ENCODE measurements around the gene TAGAP.

DNA sequence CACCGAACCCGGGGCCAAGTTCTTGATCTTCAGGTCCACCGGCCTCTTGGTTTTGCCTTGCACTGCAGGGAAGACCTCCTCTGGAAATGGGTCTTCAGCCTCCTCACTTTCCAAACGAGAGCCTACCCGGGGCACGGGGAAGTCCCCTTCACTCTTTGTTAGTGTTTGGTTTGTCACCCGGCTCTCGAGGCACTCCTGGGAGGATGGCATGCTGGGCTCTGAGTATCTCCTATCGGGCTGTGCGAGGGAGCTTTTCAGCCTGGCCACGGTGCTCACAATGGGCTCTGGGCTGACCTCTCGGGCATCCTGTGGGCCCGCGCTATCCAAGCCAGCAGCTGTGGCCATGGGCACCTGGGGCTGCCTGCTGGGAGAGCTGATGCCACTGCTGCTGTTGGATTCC, 8.1 kb downstream of the TAGAP start:
- TF ChIP-seq, protein P1, sequence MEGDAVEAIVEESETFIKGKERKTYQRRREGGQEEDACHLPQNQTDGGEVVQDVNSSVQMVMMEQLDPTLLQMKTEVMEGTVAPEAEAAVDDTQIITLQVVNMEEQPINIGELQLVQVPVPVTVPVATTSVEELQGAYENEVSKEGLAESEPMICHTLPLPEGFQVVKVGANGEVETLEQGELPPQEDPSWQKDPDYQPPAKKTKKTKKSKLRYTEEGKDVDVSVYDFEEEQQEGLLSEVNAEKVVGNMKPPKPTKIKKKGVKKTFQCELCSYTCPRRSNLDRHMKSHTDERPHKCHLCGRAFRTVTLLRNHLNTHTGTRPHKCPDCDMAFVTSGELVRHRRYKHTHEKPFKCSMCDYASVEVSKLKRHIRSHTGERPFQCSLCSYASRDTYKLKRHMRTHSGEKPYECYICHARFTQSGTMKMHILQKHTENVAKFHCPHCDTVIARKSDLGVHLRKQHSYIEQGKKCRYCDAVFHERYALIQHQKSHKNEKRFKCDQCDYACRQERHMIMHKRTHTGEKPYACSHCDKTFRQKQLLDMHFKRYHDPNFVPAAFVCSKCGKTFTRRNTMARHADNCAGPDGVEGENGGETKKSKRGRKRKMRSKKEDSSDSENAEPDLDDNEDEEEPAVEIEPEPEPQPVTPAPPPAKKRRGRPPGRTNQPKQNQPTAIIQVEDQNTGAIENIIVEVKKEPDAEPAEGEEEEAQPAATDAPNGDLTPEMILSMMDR (IDR thresholded peaks at IDR 0.05; ENCODE audit: insufficient read depth, low read length, poor library complexity, severe bottlenecking), result no peak
- no peak for TF ChIP-seq EZH2phosphoT487 (conservative IDR thresholded peaks at IDR 0.05; ENCODE audit: low read length)

All from SU-DHL-6 (cell line).